ENCODE measurements around the gene DEXI. TPM values are rescaled to one million over a fixed set of nuclear protein-coding genes. Genes with fewer than 3 reads are reported as not detected.

The DEXI gene
- total RNA-seq (2012; rRNA removed) (43.7 and 44.4 TPM in 2 replicates), polyA plus RNA-seq (2012; rRNA removed) (62.5 and 63.6 TPM in 2 replicates), Bru-seq, nascent RNA (percentile 70 among the genes with signal in this experiment), BruChase-seq, experiment 1, labeled RNA remaining after a 6-hour chase (percentile 65 among the genes with signal in this experiment), BruChase-seq, experiment 2, labeled RNA remaining after a 2-hour chase (percentile 62 among the genes with signal in this experiment)
- polyA plus RNA-seq (2012; cell fraction: cytosol; rRNA removed), result 73.1 and 112 TPM in 2 replicates
- polyA plus RNA-seq (2012; cell fraction: nucleus; rRNA removed; ENCODE audit: low replicate concordance), result 27.5 and 44.2 TPM in 2 replicates
- long read RNA-seq, full-length matches to known transcripts, result 54 of 61 reads
- long read RNA-seq, partial matches to known transcripts, result 0 of 61 reads
- long read RNA-seq, other reads (novel, unspliced or antisense), result 7 of 61 reads

- Histone ChIP-seq H3K14ac (replicated peaks; ENCODE audit: low read depth, low read length) (peak within 1 kb of the TSS; percentile 98), H4K5ac (ENCODE audit: low read depth, low read length) (peak within 1 kb of the TSS; percentile 99), H3K9me1 (ENCODE audit: insufficient read depth, low read length) (peaks cover 40% of the 10 kb centered on the region), H3K4me3 (ENCODE audit: insufficient read depth, low read depth, low read length) (peak within 1 kb of the TSS; percentile 81), H2BK5ac (ENCODE audit: low read depth, low read length, poor library complexity, severe bottlenecking) (peak within 1 kb of the TSS; percentile 96), H3K56ac (ENCODE audit: extremely low read depth, insufficient read depth, low read length) (peak within 1 kb of the TSS; percentile 81; the same call in 1 of the 2 replicates), H4K91ac (ENCODE audit: insufficient read depth, low read depth, low read length) (peak within 1 kb of the TSS; percentile 90), H3K9me3 (ENCODE audit: control insufficient read depth, insufficient read depth, low read length) (no peaks in the 10 kb centered on the region), H4K20me1 (ENCODE audit: insufficient read depth, low read length) (peaks cover 67% of the 10 kb centered on the region), H2AK9ac (replicated peaks; ENCODE audit: low read depth, low read length, poor library complexity) (peak within 1 kb of the TSS; percentile 86), H3K27me3 (ENCODE audit: control insufficient read depth, insufficient read depth, low read length) (no peaks in the 10 kb centered on the region), H2BK15ac (ENCODE audit: low read depth, low read length) (peak within 1 kb of the TSS; percentile 99; the same call in 2 of the 3 replicates), H3K36me3 (ENCODE audit: control insufficient read depth, insufficient read depth, low read length) (peaks cover 11% of the 10 kb centered on the region; the same call in 1 of the 2 replicates), H3K23ac (ENCODE audit: low read depth, low read length) (peak within 1 kb of the TSS; percentile 97), H3K9ac (ENCODE audit: low read depth, low read length) (peak within 1 kb of the TSS; percentile 98), H3K27ac (ENCODE audit: insufficient read depth, low read length) (peak within 1 kb of the TSS; percentile 99), H3K4me2 (ENCODE audit: low read depth, low read length) (peak within 1 kb of the TSS; percentile 98), H4K8ac (ENCODE audit: low read depth in 2 of 2, low read length in 2 of 2) (peak within 1 kb of the TSS; percentile 100), H3K4ac (ENCODE audit: low read depth, low read length) (peak within 1 kb of the TSS; percentile 91), H3K4me1 (ENCODE audit: control insufficient read depth, insufficient read depth, low read length) (peaks cover 21% of the 10 kb centered on the region), H2AK5ac (ENCODE audit: low read depth, low read length) (peak within 1 kb of the TSS; percentile 81; the same call in 1 of the 2 replicates), H3K18ac (ENCODE audit: low read depth, low read length) (peak within 1 kb of the TSS; percentile 96), H2BK120ac (ENCODE audit: low read depth, low read length) (peak within 1 kb of the TSS; percentile 85), H2BK20ac (ENCODE audit: low read depth, low read length) (no peak within 1 kb of the TSS), H2AFZ (replicated peaks; ENCODE audit: low read length, poor library complexity) (peak within 1 kb of the TSS; percentile 99), H3K79me1 (ENCODE audit: low read depth in 1 of 2, low read length in 2 of 2) (peaks cover 40 to 83% of the 10 kb centered on the region in 2 experiments)
- ATAC-seq (ENCODE audit: low read depth), result peak; percentile 83
- DNase-seq, result peak; percentile 84
- POLR2A ChIA-PET (ENCODE audit: unreplicated experiment), result interaction anchor here (0.7 kb wide), 1 partner anchor 59 kb away, joined by 8 read pairs; no protein-coding TSS in a partner anchor
- CTCF ChIA-PET, result interaction anchor here (1.0 kb wide), 1 partner anchor 22 kb away, joined by 3 read pairs; no protein-coding TSS in a partner anchor
- TF ChIP-seq CTCF (conservative IDR thresholded peaks at IDR 0.05; ENCODE audit: low read depth, low read length) (no peak), MXI1 (IDR thresholded peaks at IDR 0.05; ENCODE audit: borderline replicate concordance, low read depth, low read length) (0 out of 2 replicates have a peak, but pooled peaks have one; percentile 38), MAZ (IDR thresholded peaks at IDR 0.05; ENCODE audit: borderline replicate concordance, low read depth, low read length) (peak; percentile 81; the same call in 1 of the 2 replicates)
- BruUV-seq (replicated peaks), result no TSS peak
- intact Hi-C loops (cut with micrococcal nuclease), result no loop called here
- in situ Hi-C loops (cut with MboI; ENCODE audit: low sequenced_read_pairs), result loop anchor here (25.0 kb wide), 1 partner anchor 1830 kb away; no protein-coding TSS in a partner anchor
- WGBS, 2 experiments (ENCODE audit: extremely low coverage in 2 of 2, insufficient read length in 1 of 2), result 9% methylated on average over 19 of the region's 55 CpGs; no CpG with 5 or more reads in 1 of the 2 experiments
- dilution Hi-C loops (cut with HindIII; ENCODE audit: low sequenced_read_pairs, unreplicated experiment), result no loop called here
Observed at GRCh38 chr16:10942352-10943063, at the start of gene DEXI. Gene DEXI, minus strand, starts transcription at chr16:10942468. Its CDS starts 463 bp downstream, at chr16:10942005.
